IMR-90 (cell line): Measurements from ENCODE around the gene MYLK4. TPM values are rescaled to one million over a fixed set of nuclear protein-coding genes. Genes with fewer than 3 reads are reported as not detected.

Experiments used
- ATAC-seq: fragments of 200-7000 bp; cut with Tn5 transposase; 2 replicates; pipeline ENCODE4 v1.9.1; 2020; ENCODE audit warnings: low read depth, mild to moderate bottlenecking, moderate library complexity
- BruUV-seq: library from RNA; stranded (reverse); fragments of 400-500 nt; replicated peaks from 2 replicates; lab custom pipeline; 2021; lab: Mats Ljungman, UMichigan
- CTCF ChIA-PET: fragments of 300-600 bp; formaldehyde crosslinking; extraction: SDS; loops from one replicate; lab custom pipeline; 2021; ENCODE audit warnings: antibody characterized with exemption; lab: Yijun Ruan, JAX
- POLR2A ChIA-PET: fragments of 300-600 bp; sonication (Branson Sonifier 250); formaldehyde crosslinking; loops from one replicate; lab custom pipeline; 2022; ENCODE audit warnings: antibody characterized with exemption; ENCODE audit not compliant: unreplicated experiment; lab: Charles Lee
- DNase-seq: peaks from one replicate; pipeline ENCODE4 v3.0.0; 2013
- H2AFZ ChIP-seq: replicated peaks from 2 replicates; pipeline ENCODE3; 2013; ENCODE audit warnings: low read length, mild to moderate bottlenecking; ENCODE audit not compliant: poor library complexity
- H2AK5ac ChIP-seq: 2 replicates; pipeline ENCODE4 v1.6.1; 2013; ENCODE audit warnings: low read depth, low read length, inconsistent platforms
- H2AK9ac ChIP-seq: replicated peaks from 2 replicates; pipeline ENCODE3; 2013; ENCODE audit warnings: mild to moderate bottlenecking, low read depth, low read length, moderate library complexity; ENCODE audit not compliant: poor library complexity
- H2BK120ac ChIP-seq: 2 replicates; pipeline ENCODE4 v1.6.1; 2013; ENCODE audit warnings: low read depth, low read length, inconsistent platforms
- H2BK15ac ChIP-seq: 3 replicates; pipeline ENCODE4 v1.6.1; 2013; ENCODE audit warnings: low read depth, low read length, inconsistent platforms
- H2BK20ac ChIP-seq: 2 replicates; pipeline ENCODE4 v1.6.1; 2013; ENCODE audit warnings: low read depth, mild to moderate bottlenecking, inconsistent platforms, low read length, moderate library complexity
- H2BK5ac ChIP-seq: 2 replicates; pipeline ENCODE4 v1.6.1; 2013; ENCODE audit warnings: mild to moderate bottlenecking, low read depth, low read length, inconsistent platforms; ENCODE audit not compliant: poor library complexity, severe bottlenecking
- H3K14ac ChIP-seq: replicated peaks from 2 replicates; pipeline ENCODE4 v1.6.1; 2013; ENCODE audit warnings: low read depth, low read length, inconsistent platforms
- H3K18ac ChIP-seq: 2 replicates; pipeline ENCODE4 v1.6.1; 2013; ENCODE audit warnings: low read depth, low read length, control low read depth
- H3K23ac ChIP-seq: 2 replicates; pipeline ENCODE4 v1.6.1; 2013; ENCODE audit warnings: low read depth, low read length, inconsistent platforms
- H3K27ac ChIP-seq: 2 replicates; pipeline ENCODE4 v1.5.1; 2013; ENCODE audit warnings: mild to moderate bottlenecking, control low read depth, low read length; ENCODE audit not compliant: insufficient read depth
- H3K27me3 ChIP-seq: 2 replicates; pipeline ENCODE4 v1.6.1; 2013; ENCODE audit warnings: low read length; ENCODE audit not compliant: control insufficient read depth, insufficient read depth
- H3K36me3 ChIP-seq: 2 replicates; pipeline ENCODE4 v1.6.1; 2013; ENCODE audit warnings: low read length, mixed read lengths; ENCODE audit not compliant: control insufficient read depth, insufficient read depth
- H3K4ac ChIP-seq: 2 replicates; pipeline ENCODE4 v1.6.1; 2013; ENCODE audit warnings: low read depth, low read length, inconsistent platforms
- H3K4me1 ChIP-seq: 2 replicates; pipeline ENCODE4 v1.6.1; 2013; ENCODE audit warnings: low read length, mixed read lengths; ENCODE audit not compliant: control insufficient read depth, insufficient read depth
- H3K4me2 ChIP-seq: 2 replicates; pipeline ENCODE4 v1.6.1; 2013; ENCODE audit warnings: low read depth, mild to moderate bottlenecking, control low read depth, low read length, moderate library complexity
- H3K4me3 ChIP-seq: 2 replicates; pipeline ENCODE4 v1.5.1; 2013; ENCODE audit warnings: low read depth, mild to moderate bottlenecking, control low read depth, low read length, moderate library complexity; ENCODE audit not compliant: insufficient read depth
- H3K56ac ChIP-seq: 2 replicates; pipeline ENCODE4 v1.6.1; 2013; ENCODE audit warnings: low read length, inconsistent platforms; ENCODE audit not compliant: insufficient read depth; ENCODE audit errors: extremely low read depth
- H3K79me1 ChIP-seq, 2 experiments: 2 replicates each; pipeline ENCODE4 v1.6.1; 2013; ENCODE audit warnings: low read length in 2 of 2, inconsistent platforms in 1 of 2, low read depth in 1 of 2
- H3K9ac ChIP-seq: 2 replicates; pipeline ENCODE4 v1.6.1; 2013; ENCODE audit warnings: low read depth, low read length, control low read depth
- H3K9me1 ChIP-seq: 2 replicates; pipeline ENCODE4 v1.6.1; 2013; ENCODE audit warnings: low read length, inconsistent platforms; ENCODE audit not compliant: insufficient read depth
- H3K9me3 ChIP-seq: 2 replicates; pipeline ENCODE4 v1.6.1; 2013; ENCODE audit warnings: low read length; ENCODE audit not compliant: control insufficient read depth, insufficient read depth
- H4K20me1 ChIP-seq: 2 replicates; pipeline ENCODE4 v1.6.1; 2013; ENCODE audit warnings: low read length, inconsistent platforms; ENCODE audit not compliant: insufficient read depth
- H4K5ac ChIP-seq: 2 replicates; pipeline ENCODE4 v1.6.1; 2013; ENCODE audit warnings: mild to moderate bottlenecking, low read depth, low read length, control low read depth
- H4K8ac ChIP-seq, 2 experiments: 2 replicates each; pipeline ENCODE4 v1.6.1; 2013; ENCODE audit warnings: low read depth in 2 of 2, low read length in 2 of 2, control low read depth in 1 of 2, inconsistent platforms in 1 of 2
- H4K91ac ChIP-seq: 2 replicates; pipeline ENCODE4 v1.6.1; 2013; ENCODE audit warnings: low read depth, low read length, inconsistent platforms; ENCODE audit not compliant: insufficient read depth
- BHLHE40 ChIP-seq: fragments of 150-350 bp; IDR thresholded peaks from 2 replicates; pipeline ENCODE4 v1.6.1; 2016; ENCODE audit warnings: mild to moderate bottlenecking, low read depth, low read length
- CTCF ChIP-seq: conservative IDR thresholded peaks from 2 replicates; pipeline ENCODE4 v1.5.1; 2012; ENCODE audit warnings: mild to moderate bottlenecking, low read depth, low read length, improper control_type of control experiment
- ELK1 ChIP-seq: fragments of 150-350 bp; IDR thresholded peaks from 2 replicates; pipeline ENCODE4 v1.6.1; 2016; ENCODE audit warnings: low read depth, mild to moderate bottlenecking, low read length, moderate library complexity, borderline replicate concordance
- FOS ChIP-seq: fragments of 150-350 bp; IDR thresholded peaks from 2 replicates; pipeline ENCODE4 v1.6.1; 2016; ENCODE audit warnings: low read depth, low read length
- MAFK ChIP-seq: IDR thresholded peaks from 2 replicates; pipeline ENCODE4 v1.6.1; 2012; ENCODE audit warnings: low read depth, low read length, improper control_type of control experiment
- MAZ ChIP-seq: IDR thresholded peaks from 2 replicates; pipeline ENCODE4 v1.6.1; 2012; ENCODE audit warnings: low read depth, mild to moderate bottlenecking, low read length, improper control_type of control experiment, moderate library complexity, borderline replicate concordance
- MXI1 ChIP-seq: IDR thresholded peaks from 2 replicates; pipeline ENCODE4 v1.6.1; 2012; ENCODE audit warnings: low read depth, mild to moderate bottlenecking, low read length, moderate library complexity, borderline replicate concordance
- NFE2L2 ChIP-seq: fragments of 150-350 bp; IDR thresholded peaks from 2 replicates; pipeline ENCODE4 v1.6.1; 2016; ENCODE audit warnings: low read depth, mild to moderate bottlenecking, low read length
- RAD21 ChIP-seq: IDR thresholded peaks from 2 replicates; pipeline ENCODE4 v1.6.1; 2012; ENCODE audit warnings: low read length, improper control_type of control experiment
- RCOR1 ChIP-seq: IDR thresholded peaks from 2 replicates; pipeline ENCODE4 v1.6.1; 2012; ENCODE audit warnings: mild to moderate bottlenecking, low read length, improper control_type of control experiment; ENCODE audit not compliant: insufficient replicate concordance
- RFX5 ChIP-seq: IDR thresholded peaks from 2 replicates; pipeline ENCODE4 v1.8.0; 2012; ENCODE audit warnings: low read depth, mild to moderate bottlenecking, low read length, moderate library complexity
- USF2 ChIP-seq: fragments of 150-350 bp; IDR thresholded peaks from 2 replicates; pipeline ENCODE4 v1.6.1; 2017; ENCODE audit warnings: mild to moderate bottlenecking, antibody characterized with exemption, low read length, low read depth
- WGBS, 2 experiments: methylation state at CpG; one replicate each; pipeline versions ENCODE4 v1.1.5 to v1.1.7; 2013; ENCODE audit warnings: missing lambda C conversion rate in 2 of 2; ENCODE audit not compliant: insufficient read length in 1 of 2; ENCODE audit errors: extremely low coverage in 2 of 2; 5-methylcytosine and 5-hydroxymethylcytosine counted together
- dilution Hi-C: fragments of 300-500 bp; cut with HindIII; formaldehyde crosslinking; loops from one replicate; pipeline ENCODE4 v1.14.3; 2018; ENCODE audit warnings: low sequenced_read_pairs; ENCODE audit not compliant: unreplicated experiment
- in situ Hi-C: fragments of 300-500 bp; cut with MboI; formaldehyde crosslinking; loops from 3 replicates; pipeline ENCODE4 v1.14.3; 2019; ENCODE audit warnings: low sequenced_read_pairs, inconsistent platforms, mixed read lengths
- intact Hi-C: fragments of 100-400 bp; cut with micrococcal nuclease; formaldehyde crosslinking; loops from 2 replicates; pipeline ENCODE4 v1.10.0; 2022
- polyA plus RNA-seq, 3 experiments: library from polyadenylated mRNA; depleted of rRNA; stranded (reverse); fragments of >200 nt; gene quantifications; 2 replicates each; pipeline ENCODE4 v1.2.3, GENCODE V29; 2012; ENCODE audit warnings: low replicate concordance in 1 of 3
- total RNA-seq: library from RNA; depleted of rRNA; stranded (reverse); fragments of >200 nt; gene quantifications from 2 replicates; pipeline ENCODE4 v1.2.3, GENCODE V29; 2012

MYLK4 gene
- total and polyA plus RNA-seq, 2 of the 4 experiments (the other 2 are of a cell fraction), result under 0.01 to 0.07 TPM

GRCh38 chr6:2651536-2651935 lies 99.2 kb downstream of the MYLK4 start:
- BruUV-seq, result no TSS peak
- Histone ChIP-seq H3K4me1 (no peaks in the 10 kb centered on the region), H3K9ac (no peak overlapping the region), H2BK15ac (no peak overlapping the region), H2BK20ac (no peak overlapping the region), H3K4me2 (no peak overlapping the region), H4K8ac (no peak overlapping the region), H3K27ac (no peak overlapping the region), H3K36me3 (no peaks in the 10 kb centered on the region), H2AFZ (no peak overlapping the region), H3K18ac (no peak overlapping the region), H3K4me3 (no peak overlapping the region), H3K79me1 (no peaks in the 10 kb centered on the region), H3K27me3 (peaks cover 4% of the 10 kb centered on the region), H3K23ac (no peak overlapping the region), H3K14ac (no peak overlapping the region), H4K5ac (no peak overlapping the region), H3K9me3 (peaks cover 1% of the 10 kb centered on the region; the same call in 1 of the 2 replicates), H2AK9ac (no peak overlapping the region), H3K9me1 (0 out of 2 replicates have a peak, but pooled peaks cover under 1% of the 10 kb centered on the region), H4K91ac (no peak overlapping the region), H3K56ac (no peak overlapping the region), H2BK120ac (no peak overlapping the region), H3K4ac (no peak overlapping the region), H4K20me1 (no peaks in the 10 kb centered on the region), H2AK5ac (no peak overlapping the region), H2BK5ac (no peak overlapping the region)
- ChIA-PET POLR2A (no interaction called here), CTCF (no interaction called here)
- no peak for TF ChIP-seq RAD21
- TF ChIP-seq RFX5, result no peak
- TF ChIP-seq FOS, result no peak
- no peak for TF ChIP-seq MAFK
- TF ChIP-seq ELK1, result no peak
- TF ChIP-seq CTCF, result no peak
- no peak for TF ChIP-seq MAZ
- TF ChIP-seq BHLHE40, result no peak
- TF ChIP-seq NFE2L2, result no peak
- no peak for TF ChIP-seq RCOR1
- TF ChIP-seq USF2, result no peak
- no peak for TF ChIP-seq MXI1
- intact Hi-C loops (no loop called here), dilution Hi-C loops (no loop called here), in situ Hi-C loops (no loop called here)
- no peak for ATAC-seq
- no peak for DNase-seq
- no CpG with 5 or more reads among the region's 1 CpG for WGBS, 2 experiments
